HG03175 (cell line): Measurements from ENCODE around the gene IQCB1.
A peak's percentile ranks its signal among the peaks of the same experiment; 100 is the strongest.
"Not testable (repeated sequence)": the region's sequence is repeated elsewhere in the genome, so short reads cannot be mapped to it uniquely, and the experiment has no call there.

Experiments
- ATAC-seq: cut with Tn5 transposase; IDR thresholded peaks from one replicate; pipeline ENCODE4 v1.9.1; 2021; ENCODE audit warnings: mild to moderate bottlenecking, moderate library complexity; ENCODE audit not compliant: unreplicated experiment

IQCB1 gene, protein sequence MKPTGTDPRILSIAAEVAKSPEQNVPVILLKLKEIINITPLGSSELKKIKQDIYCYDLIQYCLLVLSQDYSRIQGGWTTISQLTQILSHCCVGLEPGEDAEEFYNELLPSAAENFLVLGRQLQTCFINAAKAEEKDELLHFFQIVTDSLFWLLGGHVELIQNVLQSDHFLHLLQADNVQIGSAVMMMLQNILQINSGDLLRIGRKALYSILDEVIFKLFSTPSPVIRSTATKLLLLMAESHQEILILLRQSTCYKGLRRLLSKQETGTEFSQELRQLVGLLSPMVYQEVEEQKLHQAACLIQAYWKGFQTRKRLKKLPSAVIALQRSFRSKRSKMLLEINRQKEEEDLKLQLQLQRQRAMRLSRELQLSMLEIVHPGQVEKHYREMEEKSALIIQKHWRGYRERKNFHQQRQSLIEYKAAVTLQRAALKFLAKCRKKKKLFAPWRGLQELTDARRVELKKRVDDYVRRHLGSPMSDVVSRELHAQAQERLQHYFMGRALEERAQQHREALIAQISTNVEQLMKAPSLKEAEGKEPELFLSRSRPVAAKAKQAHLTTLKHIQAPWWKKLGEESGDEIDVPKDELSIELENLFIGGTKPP

DNA sequence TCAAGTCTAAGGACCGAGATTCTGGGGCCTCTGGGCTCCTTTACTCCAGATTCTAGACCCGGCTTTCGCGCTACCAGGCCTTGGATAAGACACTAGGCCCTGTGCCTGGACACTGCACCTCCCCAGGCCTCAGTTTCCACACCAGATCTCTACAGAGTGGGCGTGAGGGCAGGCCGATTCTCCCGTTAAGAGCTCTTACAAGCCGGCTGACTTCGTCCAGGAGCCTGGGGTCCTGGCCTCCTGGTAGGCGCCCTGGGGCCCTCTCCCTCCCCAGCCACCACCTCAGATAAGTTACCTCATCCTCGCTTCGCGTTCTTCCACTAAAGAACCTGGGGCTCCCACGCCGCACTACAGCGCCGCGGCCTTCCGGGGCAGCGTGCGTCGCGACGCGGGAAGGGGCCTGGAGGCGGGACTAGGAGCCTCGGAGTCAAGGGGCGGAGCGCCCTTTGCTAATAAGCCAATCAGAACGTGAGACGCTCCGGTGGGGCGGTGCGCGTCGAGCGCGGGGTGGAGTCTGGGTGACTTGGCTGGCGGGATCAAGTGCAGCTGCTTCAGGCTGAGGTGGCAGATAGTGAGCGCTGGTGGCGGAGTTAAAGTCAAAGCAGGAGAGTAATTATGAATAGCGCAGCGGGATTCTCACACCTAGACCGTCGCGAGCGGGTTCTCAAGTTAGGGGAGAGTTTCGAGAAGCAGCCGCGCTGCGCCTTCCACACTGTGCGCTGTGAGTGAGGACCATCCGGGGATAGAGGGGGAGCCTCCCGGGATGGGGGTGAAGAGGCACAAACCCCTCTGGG, at the start of gene IQCB1, which contains the start of gene EAF2:
IQCB1 (minus strand) TSS at position 390 of the 794 bp plus-strand sequence. CDS start 6,100 bp downstream, outside the sequence.
EAF2 (plus strand) TSS at position 539 of the 794 bp plus-strand sequence; CDS start at position 616, 77 bp downstream.
- ATAC-seq, result peak; percentile 97

DNA sequence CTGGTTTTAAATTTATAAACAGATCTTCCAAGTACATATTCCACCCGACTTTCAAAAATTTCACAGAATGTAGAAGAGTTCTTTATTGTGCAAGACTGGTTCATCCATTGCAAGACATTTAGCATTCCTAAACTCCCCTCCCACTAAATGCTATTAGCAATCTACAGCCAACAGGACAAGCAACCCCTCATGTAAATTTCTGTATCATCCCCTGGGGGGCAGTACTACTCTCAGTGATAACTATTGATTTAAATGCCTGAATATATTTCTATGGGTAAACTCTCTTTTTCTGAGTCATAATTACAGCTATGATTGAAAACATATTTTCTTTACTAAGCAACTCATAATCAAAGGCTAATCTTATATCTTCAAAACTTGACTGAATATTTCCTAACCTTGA, 48.6 kb upstream of the IQCB1 start:
- no peak for ATAC-seq

DNA sequence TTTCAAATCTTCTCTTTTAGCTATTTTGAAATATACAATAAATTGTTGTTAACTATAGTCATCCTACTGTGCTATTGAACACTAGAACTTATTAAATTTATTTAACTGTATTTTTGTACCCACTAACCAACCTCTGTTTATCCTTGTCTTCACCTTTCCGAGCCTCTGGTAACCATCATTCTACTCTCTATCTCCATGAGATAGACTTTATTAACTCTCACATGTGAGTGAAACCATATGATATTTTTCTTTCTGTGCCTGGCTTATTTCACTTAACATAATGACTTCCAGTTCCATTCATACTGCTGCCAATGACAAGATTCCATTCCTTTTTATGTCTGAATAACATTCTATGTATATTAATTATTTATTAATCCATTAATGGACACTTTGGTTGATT, 43.6 kb upstream of the IQCB1 start:
- no peak for ATAC-seq

DNA sequence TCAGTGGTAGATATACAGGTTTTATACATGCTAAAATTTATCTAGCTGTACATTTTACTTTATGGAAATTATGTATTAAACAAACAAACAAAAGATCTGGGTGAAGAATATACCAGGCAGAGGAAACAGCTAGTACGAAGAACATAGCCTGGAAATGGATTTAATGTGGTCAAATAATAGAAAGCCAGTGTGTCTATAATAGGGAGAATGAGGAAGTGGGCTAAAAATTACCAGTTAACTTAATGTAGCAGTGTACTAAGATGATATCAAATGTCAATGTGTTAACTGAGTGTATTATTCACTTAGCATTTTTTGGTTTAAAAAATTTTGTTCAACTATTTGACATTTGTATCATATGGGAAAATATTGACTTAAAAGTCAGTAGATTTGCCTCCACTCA, 36.6 kb upstream of the IQCB1 start:
- no peak for ATAC-seq

DNA sequence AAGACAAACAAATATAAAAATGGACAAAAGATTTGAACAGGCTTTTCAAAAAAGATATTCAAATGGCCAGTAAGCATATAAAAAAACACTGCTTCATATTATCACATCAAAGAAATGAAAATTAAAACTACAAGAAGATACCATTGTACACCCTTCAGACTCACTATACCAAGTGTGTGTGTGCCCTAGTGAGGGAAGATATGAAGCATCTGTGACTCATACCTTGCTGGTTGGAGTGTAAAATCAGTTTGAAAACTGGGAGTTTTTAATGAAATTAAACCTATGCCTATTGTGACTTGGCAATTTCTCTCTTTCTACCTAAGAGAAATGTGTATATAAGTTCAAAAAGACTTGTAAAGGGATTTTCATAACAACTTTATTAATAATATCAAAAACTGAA, 35.9 kb upstream of the IQCB1 start:
- no peak for ATAC-seq

DNA sequence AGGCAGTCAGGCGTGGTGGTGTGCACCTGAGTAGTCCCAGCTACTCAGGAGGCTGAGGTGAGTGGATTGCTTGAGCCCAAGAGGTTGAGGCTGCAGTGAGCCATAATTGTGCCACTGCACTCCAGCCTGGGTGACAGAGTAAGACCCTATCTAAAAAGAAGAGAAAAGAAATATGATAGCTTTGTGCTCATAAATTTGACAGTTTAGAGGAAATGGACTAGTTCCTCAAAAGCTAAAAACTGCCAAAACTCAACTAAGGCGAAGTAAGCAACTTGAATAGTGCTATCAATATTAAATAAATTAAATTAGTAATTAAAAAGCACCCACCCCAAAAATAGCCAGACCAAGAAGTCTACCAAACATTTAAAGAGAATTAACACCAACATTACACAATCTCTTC, 34.9 kb upstream of the IQCB1 start:
- ATAC-seq, result no peak

DNA sequence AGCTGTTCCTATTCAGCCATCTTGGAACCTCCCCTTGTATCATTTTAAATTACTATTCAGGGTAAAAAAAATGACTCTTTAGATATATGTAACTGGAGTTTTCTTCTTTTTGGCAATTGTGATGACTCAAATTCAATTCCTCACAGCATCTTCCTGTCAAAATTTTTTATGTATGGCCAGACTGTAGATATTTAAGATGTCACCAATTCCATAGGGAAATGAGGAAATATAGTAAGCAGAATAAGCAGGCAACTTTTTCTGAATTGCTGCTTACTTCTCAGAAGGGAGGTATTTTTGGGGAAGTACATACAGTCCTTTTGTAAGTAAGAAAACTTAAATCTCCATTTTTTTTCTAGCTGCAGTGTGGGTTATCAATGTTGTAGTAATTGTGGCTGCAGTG, 28.9 kb upstream of the IQCB1 start:
- no peak for ATAC-seq

DNA sequence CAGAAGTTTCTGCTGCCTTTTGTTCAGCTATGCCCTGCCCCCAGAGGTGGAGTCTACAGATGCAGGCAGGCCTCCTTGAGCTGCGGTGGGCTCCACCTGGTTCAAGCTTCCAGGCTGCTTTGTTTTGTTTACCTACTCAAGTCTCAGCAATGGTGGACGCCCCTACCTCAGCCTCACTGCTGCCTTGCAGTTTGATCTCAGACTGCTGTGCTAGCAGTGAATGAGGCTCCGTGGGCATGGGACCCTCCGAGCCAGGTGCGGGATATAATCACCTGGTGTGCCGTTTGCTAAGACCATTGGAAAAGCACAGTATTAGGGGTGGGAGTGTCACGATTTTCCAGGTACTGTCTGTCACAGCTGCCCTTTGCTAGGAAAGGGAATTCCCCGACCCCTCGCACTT, 28.4 kb upstream of the IQCB1 start:
- ATAC-seq, result not testable (repeated sequence)

DNA sequence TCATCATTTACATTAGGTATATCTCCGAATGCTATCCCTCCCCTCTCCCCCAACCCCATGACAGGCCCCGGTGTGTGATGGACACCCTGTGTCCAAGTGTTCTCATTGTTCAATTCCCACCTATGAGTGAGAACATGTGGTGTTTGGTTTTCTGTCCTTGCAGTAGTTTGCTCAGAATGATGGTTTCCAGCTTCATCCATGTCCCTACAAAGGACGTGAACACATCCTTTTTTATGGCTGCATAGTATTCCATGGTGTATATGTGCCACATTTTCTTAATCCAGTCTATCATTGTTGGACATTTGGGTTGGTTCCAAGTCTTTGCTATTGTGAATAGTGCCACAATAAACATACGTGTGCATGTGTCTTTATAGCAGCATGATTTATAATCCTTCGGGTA, 22.9 kb upstream of the IQCB1 start:
- ATAC-seq, result not testable (repeated sequence)

DNA sequence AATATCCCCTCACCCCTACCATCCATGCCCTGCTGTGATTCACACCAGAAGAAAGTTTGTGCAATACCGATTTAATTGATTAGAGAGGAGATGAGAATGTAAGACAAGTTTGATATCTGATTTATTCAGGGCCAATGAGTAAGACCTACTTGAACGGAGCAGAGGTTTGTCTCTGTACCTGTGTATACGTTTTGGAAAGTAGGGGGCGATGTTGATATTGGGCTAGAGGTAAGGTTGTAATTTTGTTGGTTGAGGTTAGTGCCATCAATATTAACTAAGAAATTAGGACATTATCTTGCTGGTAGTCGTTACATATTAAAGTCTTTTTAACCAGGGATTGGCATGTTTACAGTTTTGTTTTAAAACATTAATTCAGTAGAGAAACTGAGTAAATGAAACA, 20.7 kb upstream of the IQCB1 start:
- ATAC-seq, result no peak

DNA sequence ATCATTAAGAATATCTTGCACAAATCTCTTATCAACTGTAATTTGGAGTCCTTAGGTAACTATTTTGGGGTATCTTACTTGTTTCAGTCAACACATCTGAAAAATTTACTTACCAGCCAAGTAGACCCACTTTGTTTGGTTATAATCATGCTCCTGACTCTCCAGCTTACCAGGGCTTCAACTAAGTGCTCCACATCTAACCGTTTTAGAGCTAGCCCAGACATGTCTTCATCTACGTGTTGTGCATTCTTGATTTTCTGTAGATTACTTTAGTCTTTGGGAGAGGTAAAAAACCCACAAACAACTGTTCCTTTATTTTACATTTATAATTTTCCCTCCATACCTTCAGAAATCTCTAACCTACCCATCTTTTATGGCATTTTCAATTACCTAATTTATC, 17.4 kb upstream of the IQCB1 start:
- ATAC-seq, result no peak

DNA sequence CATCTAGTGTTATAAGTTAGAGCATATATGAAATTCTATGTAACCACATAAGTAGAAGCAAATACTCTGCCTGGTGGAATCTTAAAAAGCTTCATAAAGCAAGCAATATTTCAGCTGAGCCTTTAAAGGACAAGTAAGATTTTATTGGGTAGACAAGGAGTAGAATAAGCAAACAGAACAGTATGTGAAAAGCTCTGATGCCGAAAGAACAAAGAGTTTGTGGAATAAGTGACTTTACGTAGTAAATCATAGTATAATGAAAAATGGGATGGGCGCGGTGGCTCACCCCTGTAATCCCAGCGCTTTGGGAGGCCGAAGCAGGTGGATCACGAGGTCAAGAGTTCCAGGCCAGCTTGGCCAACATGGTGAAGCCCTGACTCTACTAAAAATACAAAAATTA, 10.0 kb upstream of the IQCB1 start:
- no peak for ATAC-seq

DNA sequence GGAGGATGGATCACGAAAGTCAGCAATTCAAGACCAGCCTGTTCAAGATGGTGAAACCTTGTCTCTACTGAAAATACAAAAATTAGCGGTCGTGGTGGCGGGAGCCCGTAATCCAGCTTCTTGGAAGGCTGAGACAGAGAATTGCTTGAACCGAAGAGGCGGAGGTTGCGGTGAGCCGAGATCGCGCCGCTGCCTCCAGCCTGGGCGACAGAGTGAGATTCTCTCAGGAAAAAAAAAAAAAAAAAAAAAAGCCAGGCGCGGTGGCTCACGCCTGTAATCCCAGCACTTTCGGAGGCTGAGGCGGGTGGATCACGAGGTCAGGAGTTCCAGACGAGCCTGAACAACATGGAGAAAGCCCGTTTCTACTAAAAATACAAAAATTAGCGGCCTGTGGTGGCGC, 5.1 kb upstream of the IQCB1 start:
- ATAC-seq, result no peak

DNA sequence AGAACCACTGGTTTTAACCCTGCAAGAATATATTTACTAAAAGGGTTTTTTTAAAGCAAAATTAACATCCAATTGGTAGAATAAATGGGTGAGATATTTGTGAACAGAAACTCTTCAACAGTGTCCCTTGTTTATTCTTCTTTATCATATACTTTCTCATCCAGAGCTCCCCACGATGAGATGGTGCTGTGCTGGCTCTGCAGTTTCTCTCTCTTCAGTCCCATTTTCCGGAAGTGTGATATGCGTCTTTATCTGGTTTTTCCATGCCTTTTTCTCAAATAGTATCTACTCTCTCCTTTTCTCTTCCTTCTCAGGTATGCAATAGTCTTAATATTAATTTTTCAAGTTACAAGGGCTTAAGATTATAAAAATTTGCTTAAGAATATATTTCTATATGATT, 1.6 kb upstream of the IQCB1 start:
- ATAC-seq, result no peak

DNA sequence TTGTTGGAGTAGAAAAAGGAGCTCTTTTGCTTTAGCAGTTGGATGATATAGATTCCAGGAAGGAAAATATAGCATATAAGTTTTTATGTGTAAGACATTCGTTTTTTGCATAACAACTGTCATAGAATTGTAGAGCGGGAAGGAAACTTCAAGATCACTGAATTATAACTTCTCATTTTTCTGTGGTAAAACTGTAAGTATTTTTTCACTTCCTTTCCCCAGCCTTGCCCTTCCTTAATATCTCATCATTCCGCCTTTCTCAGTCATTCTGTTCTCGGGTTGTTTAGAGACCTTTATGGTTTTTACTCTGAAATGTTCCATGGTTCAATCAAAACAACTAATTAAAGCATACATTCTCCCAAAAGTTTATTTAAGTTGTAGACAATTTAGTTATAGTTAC, 1.2 kb upstream of the IQCB1 start:
- no peak for ATAC-seq

DNA sequence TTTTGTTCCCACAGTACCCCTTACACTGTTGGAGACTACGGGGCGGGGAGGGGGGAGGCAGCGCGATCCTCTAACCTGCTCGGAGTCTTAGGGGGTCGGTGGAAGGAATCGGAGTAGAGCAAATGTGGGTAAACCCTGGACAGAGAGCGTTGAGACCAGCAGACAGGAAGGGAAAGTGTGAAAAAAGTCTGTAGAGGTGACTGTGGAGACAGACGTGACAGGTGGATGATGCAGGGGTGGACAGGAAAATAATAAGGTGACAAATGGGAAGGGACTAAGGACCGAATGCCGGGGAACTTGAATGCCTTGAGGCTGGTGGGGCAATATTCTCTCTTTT, 573 bp upstream of the IQCB1 start:
- peak; percentile 24 for ATAC-seq

DNA sequence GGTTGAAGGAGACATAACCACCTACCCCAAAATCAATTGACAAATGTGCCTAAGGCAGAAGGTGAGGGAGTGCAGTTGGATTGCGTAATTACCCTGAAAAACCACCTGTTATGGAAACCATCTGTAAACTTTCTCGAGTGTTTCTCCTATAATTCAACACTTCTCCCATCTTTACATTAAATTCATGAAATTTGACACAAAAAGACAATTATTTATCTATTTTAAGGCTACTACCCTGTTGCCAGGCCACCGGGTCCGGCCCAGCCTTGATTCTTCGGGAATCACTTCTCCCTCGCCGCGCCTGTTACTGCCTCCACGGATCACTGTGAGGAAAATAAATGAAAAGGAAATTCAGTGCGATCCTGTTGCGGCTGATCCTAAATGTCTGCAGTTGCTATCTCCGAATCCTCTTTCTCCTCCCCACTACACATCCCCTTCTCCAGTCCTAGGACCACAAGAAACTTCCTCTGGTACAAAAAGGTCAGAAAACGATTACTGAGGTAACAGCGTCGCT, 646 bp downstream of the IQCB1 start:
- no peak for ATAC-seq

DNA sequence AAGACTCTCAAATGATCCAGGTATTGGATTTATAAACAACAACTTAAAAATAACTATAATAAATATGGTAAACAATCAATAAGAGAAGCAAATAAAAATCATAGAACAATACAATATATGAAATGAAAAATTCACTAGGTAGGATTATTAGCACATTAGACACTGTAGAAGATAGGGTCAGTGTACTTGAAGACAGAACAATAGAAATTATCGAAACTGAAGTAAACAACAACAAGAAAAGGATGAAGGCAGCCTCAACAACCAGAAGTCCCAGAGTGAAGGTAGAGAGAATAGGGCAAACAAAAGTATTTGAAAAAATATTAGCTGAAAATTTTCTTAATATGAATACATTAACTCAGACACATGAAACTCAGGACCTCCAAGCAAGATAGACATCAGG, 11.9 kb downstream of the IQCB1 start:
- no peak for ATAC-seq

DNA sequence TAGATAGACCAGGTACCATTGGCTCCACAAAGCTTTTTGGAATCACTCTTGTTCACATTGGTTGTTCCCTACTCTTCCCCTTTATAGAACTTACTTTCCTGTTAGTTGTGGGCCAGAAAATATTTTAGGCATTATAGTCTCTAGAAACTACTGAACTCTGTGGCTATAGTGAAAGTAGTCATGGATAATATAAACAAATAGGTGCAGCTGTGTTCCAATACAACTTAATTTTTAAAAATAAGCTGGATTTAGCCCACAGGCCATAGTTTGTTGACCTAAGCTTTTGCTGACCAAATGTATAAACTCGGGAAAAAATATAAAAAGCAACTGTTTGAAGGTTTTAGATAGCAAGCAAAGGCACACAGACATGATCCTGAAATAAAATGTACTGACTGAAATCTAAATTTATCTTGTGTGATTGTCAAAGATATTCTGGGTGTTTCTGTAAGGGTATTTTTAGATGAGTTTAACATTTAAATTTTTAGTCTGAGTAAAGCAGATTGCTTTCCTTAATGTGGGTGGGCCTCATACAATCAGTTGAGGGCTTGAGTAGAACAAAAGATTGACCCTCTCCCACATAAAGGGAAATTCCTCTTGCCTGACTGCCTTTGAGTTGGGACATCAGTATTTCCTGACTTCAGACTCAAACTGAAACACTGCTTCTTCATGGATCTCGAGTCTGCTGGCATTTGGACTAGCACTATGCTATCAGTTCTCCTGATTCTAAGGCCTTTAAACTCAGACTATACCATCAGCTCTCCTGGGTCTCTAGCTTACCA, 13.2 kb downstream of the IQCB1 start:
- no peak for ATAC-seq

DNA sequence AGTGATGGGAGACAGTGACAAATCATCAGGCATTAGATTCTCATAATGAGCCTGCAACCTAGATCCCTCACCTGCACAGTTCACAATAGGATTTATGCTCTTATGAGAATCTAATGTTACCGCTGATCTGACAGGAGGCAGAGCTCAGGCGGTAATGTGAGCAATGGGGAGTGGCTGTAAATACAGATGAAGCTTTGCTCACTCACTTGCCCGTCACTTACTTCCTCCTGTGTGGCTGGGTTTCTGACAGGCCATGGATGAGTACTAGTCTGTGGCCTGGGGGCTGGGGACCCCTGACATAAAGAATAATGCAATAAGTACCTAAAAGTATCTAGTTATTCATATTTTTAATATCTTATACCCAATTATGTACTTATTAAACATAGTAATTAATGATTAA, 15.6 kb downstream of the IQCB1 start:
- no peak for ATAC-seq

DNA sequence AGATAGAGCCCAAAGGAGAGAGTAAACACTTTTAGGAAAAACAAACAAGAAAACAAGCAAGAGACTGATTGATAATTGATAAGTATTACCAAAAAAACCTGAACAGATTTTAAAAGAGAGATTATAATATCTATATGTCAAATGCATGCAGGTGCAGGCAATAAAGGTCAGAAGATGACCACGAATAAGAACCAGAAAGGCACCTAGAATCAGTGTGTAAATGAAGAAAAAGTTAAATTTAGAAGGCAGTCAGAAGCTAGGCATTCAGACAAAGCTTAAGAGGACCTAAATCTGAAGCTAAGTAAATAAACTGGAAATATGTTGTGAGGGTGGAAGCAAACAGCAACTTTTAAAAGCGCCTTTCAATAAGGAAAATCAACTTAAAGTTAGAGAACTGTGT, 16.3 kb downstream of the IQCB1 start:
- no peak for ATAC-seq
